NCI-H2227 treated with DMSO at 0.1 percent for 48 hours (cell line): ENCODE measurements around the gene OLFML3.
A peak's percentile ranks its signal among the peaks of the same experiment; 100 is the strongest.

ENCODE experiments used
- DNase-seq: peaks from one replicate; lab custom pipeline; 2025; lab: John Stamatoyannopoulos, UW

OLFML3 gene

DNA sequence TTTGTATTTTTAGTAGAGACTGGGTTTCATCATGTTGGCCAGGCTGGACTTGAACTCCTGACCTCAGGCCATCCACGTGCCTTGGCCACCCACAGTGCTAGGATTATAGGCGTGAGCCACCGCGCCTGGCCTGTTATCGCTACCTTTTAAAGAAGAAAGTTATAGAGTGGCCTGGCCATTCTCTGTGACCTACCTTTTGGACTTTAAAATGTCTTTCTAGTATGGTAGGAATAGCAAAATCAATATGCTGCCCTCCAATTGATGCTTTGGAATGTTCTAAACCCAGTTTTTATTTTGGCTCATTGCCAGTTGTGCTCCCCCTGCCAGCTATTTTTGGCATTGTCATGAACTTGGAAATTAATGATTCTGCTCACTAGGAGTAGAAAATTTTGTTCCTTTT lies 30.3 kb upstream of the OLFML3 start:
- peak; percentile 11 for DNase-seq

DNA sequence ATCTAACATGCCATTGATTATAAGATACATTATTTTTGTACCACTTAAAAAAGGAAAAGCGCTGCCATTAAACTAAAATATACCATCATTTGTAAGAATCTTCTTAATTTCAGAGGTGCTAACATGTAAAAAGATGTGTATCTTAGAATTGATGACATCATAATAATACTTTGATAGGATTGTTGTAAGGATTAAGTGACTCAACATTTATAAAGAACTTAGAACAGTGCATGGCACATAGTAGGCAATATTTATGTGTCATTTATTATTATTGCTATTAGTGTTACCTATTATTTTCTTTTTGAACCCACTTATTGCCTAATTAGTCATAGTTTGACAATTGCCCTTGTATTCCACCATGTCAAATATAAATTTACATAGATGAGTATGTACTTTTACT lies 28.4 kb upstream of the OLFML3 start:
- no peak for DNase-seq

DNA sequence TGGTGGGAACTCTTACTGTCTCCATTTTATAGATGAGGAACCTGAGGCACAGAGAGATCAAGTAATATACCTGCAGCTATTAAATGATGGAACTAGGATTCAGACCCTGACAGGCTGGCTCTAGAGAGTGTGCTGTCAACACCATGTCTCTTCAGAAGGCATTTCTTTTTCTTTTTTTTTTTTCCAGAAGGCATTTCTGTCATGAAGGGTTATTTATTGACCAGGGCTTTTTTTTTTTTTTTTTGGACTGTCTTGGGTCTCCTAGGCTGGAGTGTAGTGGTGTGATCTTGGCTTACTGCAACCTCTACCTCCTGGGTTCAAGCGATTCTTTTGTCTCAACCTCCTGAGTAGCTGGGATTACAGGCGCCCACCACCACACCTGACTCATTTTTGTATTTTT lies 27.6 kb upstream of the OLFML3 start:
- no peak for DNase-seq

DNA sequence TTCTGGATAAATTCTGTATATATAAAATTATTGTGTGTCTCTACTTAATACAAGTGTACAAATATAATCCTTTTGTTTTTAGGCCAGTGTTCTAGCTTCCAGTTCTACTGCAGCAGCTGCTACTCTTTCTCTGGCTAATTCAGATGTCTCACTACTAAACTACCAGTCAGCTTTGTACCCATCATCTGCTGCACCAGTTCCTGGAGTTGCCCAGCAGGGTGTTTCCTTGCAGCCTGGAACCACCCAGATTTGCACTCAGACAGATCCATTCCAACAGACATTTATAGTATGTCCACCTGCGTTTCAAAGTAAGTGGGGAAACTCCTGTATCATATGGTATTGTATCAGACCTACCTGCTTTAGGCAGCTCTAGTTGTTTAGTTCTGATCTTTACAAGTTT lies 21.3 kb upstream of the OLFML3 start:
- DNase-seq, result no peak

DNA sequence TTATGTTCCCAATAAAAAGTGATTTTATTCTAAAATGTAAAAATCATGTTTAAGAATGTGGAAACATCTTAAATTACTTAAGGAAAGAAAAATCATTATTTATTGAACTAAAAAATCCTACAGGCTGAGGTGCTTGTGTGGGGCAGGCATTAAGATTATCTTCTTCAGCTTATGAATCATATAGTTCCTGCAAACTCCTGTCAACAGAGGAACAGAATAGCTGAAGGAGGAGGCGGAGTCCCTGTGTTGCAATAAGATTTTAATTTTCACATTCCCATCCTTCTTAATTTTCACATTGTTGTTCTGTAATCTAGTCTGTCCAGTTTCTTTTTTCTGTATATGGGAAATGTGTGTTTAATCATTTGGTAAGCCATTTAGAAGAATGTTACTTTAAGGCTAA lies 20.6 kb upstream of the OLFML3 start:
- DNase-seq, result no peak

DNA sequence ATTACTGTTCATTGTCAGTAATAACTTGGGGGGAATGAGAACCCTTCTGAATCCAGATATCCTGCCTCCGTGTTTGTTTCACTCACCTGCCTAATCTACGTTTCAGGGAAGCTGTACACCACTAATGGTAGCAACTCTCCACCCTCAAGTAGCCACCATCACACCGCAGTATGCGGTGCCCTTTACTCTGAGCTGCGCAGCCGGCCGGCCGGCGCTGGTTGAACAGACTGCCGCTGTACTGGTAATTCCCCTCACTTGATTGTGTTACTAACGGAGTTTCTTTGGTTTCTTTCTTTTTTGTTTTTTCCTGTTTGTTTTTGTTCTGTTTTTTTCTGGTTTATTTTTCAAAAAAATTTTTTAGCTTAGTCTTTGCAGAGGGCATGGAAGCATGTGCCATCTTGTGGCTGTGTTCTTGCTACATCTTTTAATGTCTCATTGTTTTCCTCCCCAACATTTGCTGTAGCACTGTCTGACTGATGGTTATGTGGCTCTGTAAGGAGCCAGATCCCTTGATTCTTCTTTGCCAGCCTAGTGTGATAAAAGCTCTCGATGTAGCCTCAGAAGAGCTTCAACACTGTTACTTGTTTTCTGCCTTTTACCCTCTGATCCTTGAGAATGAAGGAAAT lies 15.9 kb upstream of the OLFML3 start:
- DNase-seq, result no peak

DNA sequence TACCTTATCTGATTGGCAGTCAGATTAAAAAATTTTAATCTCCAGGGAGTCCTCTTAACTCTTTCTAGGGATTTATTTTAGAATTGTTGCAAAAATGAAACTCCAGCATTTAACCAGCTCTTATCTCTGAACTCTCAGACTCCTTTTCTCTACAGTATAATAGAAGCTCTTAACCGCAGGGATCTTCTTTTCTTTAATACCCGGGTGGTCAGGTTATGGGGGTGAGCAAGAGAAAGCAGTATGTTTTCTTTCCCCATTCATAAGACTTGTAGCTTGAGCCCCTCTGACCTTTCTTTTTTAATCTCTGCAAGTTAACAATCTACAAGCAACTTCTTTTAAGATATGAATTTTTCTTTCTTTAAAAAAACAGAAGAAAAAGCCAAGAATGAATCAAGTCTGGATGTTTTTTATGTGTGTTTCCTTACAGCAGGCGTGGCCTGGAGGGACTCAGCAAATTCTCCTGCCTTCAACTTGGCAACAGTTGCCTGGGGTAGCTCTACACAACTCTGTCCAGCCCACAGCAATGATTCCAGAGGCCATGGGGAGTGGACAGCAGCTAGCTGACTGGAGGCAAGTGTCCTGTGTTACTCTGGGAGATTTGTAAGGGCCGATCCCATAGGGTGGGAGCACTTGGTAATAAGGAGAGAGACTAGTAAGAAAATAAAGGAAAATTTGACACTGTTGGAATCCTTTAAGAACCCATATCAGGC lies 13.4 kb upstream of the OLFML3 start:
- no peak for DNase-seq

DNA sequence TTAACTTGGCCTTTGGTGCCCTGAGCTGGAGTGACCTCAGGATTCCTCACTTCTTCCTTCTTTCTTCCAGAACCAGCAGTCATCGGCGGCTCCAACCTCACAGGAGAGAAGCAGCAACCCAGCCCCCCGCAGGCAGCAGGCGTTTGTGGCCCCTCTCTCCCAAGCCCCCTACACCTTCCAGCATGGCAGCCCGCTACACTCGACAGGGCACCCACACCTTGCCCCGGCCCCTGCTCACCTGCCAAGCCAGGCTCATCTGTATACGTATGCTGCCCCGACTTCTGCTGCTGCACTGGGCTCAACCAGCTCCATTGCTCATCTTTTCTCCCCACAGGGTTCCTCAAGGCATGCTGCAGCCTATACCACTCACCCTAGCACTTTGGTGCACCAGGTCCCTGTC lies 6.3 kb upstream of the OLFML3 start:
- no peak for DNase-seq

DNA sequence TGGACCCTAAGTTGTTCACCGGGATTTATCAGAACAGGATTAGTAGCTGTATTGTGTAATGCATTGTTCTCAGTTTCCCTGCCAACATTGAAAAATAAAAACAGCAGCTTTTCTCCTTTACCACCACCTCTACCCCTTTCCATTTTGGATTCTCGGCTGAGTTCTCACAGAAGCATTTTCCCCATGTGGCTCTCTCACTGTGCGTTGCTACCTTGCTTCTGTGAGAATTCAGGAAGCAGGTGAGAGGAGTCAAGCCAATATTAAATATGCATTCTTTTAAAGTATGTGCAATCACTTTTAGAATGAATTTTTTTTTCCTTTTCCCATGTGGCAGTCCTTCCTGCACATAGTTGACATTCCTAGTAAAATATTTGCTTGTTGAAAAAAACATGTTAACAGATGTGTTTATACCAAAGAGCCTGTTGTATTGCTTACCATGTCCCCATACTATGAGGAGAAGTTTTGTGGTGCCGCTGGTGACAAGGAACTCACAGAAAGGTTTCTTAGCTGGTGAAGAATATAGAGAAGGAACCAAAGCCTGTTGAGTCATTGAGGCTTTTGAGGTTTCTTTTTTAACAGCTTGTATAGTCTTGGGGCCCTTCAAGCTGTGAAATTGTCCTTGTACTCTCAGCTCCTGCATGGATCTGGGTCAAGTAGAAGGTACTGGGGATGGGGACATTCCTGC lies 3.9 kb upstream of the OLFML3 start:
- no peak for DNase-seq

DNA sequence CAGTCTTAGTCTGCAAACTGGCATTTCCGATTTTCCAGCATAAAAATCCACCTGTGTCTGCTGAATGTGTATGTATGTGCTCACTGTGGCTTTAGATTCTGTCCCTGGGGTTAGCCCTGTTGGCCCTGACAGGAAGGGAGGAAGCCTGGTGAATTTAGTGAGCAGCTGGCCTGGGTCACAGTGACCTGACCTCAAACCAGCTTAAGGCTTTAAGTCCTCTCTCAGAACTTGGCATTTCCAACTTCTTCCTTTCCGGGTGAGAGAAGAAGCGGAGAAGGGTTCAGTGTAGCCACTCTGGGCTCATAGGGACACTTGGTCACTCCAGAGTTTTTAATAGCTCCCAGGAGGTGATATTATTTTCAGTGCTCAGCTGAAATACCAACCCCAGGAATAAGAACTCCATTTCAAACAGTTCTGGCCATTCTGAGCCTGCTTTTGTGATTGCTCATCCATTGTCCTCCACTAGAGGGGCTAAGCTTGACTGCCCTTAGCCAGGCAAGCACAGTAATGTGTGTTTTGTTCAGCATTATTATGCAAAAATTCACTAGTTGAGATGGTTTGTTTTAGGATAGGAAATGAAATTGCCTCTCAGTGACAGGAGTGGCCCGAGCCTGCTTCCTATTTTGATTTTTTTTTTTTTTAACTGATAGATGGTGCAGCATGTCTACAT lies 2.5 kb upstream of the OLFML3 start:
- DNase-seq, result no peak

DNA sequence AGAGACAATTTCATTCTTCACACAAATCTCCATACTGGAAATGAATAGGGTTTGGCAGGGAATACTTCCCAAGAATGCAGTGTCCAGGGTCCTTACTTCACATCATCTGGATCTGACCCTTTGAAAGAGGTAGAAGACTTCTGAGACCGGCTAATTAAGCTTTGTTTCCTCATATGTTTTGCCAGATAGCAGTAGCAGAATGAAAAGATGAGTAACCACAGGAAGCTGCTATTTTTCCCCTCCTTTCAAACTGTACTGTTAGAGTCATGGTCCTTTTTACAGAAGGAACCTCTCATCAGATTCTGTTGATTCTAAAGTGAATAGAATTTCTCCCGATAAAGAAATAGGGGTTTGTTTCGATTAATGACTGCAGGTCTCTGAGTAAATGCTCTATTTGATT lies 1.4 kb upstream of the OLFML3 start:
- DNase-seq, result no peak

DNA sequence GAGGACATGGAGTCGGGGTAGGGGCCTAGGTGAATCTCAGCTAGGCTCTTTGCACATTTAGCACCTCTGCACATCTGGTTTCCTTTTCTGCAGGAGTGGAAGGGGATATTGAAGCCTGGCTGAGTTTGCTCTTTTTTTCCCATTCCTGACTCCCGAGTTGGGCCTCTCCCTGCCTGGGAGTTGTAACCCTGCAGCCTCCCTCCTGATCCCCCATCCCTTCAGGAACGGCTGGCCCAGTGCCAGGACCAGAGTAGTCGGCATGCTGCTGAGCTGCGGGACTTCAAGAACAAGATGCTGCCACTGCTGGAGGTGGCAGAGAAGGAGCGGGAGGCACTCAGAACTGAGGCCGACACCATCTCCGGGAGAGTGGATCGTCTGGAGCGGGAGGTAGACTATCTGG lies 836 bp downstream of the OLFML3 start:
- DNase-seq, result no peak

DNA sequence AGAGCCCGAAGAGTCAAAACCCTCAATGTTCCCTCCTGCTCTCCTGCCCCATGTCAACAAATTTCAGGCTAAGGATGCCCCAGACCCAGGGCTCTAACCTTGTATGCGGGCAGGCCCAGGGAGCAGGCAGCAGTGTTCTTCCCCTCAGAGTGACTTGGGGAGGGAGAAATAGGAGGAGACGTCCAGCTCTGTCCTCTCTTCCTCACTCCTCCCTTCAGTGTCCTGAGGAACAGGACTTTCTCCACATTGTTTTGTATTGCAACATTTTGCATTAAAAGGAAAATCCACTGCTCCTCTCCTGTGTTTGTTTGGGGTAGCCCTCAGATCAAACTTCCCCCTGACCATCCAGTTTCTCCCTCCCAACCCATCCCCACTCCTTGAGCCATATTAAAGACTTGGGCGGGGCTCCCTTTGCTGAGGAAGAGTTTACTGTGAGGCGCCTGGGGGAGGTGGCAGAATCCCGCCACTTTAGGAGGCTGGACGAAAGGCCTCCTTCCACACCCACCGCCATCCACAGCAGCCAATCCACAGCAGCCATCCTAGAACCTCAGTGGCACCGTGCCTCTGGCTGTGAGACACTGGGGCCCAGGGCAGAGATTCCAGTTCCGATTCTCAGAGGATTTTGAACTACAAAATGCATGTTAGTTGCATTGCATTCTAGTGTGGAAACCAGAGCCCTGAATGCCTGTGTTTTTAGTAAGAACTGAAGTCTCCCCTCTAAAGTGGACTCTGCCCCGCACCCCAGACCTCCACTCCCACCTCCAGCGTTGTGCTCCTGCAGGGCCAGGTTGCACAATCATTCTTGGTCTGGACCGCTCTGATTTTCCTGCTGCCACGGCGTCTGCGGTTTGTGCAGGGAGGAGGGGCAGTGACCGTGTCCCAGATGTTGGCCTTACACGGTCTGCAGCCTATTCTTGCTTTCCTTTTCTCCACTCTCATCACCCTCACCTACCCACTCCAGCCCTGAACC lies 3.0 kb downstream of the OLFML3 start:
- DNase-seq, result no peak

DNA sequence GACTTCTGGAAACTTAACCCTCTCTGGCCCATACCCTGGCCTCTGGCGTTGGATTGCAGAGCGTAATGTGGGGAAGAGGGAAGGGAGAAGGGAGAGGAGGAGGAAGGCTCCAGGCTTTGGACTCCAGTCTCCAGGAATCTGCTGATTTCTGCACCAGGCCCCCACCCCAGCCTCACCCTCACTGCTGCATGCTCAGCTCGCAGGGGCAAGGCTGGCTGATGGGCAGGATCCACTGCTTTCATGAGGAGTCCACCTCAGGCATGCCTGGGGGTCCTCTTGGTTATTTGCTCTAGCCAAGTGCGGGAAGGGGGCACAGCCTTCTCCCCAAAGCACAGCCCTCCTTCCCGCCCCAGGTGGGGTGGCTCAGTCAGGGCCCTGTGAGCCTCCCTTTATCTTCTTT lies 3.7 kb downstream of the OLFML3 start:
- no peak for DNase-seq

DNA sequence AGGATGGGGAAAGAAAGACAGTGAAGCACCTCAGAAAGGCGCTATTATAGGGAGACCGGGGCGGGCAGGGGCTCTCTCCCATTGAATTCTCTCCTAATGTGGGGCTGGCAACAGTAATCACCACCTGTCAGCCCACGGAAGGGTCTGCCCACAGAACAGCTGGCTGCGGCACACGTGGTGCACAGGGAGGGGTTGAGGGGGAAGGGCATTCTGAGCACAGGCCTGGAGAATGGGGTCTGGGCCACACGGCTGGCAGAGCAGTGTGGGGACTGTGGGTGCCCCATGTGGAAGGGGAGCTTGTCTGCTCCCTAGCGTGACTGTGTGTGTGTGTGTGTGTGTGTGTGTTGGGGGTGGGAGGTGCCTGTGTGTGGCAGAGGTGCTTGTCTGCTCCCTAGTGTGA lies 4.1 kb downstream of the OLFML3 start:
- no peak for DNase-seq

DNA sequence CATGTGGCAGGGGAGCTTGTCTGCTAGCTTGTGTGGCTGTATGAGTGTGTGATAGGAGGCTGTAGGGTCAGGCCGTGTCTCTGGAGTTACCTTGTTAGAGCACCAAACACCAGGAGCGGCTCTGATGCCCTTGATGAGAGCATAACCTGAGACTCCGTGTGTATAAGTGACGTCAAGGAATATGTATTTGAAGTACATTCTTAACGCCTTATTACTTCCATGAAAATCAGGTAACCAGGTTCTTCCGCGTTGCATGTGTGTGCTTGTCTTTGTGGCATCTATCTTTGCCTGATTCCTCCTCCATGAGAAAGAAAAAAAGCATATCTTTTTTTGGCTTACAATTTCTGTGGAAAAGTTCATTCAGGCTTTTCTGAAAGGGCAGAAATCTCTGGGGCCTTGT lies 4.6 kb downstream of the OLFML3 start:
- no peak for DNase-seq

DNA sequence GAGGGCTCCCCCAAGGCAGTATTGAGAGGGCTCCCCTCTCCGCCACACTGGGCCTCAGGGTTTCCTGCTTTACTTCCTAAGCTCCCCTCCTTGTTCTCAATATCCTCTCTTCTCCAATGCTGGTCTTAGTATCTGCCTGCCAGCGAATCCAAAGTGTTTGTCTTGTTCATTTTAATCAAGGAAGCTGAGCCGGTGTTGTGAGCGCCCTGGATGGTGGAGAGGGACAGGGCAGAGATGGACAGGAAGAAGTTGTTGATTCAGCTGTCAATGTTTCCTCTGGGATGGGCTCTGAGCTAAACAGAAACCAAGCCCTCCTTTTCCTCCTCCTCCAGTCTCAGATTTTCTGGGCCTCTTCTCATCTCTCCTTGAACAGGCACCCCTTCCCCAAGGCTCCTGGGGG lies 5.4 kb downstream of the OLFML3 start:
- DNase-seq, result no peak

DNA sequence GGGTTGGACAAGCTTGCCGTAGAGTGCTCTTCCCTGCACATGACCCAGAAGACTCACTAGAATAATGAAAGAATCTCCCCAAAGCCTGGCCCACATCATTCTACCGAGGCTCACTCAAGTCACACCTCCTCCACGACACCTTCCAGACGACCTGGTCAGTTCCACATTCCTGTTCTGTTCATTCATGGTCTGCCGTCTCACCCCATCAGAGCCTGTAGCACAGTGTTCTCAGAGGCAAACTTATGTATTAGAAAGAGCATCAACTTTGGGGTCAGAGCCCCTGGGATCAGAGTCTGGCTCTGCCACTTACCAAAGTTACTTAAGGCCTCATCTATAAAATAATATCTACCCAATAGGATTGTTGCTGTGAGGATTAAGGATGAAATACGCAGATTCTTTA lies 7.5 kb downstream of the OLFML3 start:
- DNase-seq, result no peak

DNA sequence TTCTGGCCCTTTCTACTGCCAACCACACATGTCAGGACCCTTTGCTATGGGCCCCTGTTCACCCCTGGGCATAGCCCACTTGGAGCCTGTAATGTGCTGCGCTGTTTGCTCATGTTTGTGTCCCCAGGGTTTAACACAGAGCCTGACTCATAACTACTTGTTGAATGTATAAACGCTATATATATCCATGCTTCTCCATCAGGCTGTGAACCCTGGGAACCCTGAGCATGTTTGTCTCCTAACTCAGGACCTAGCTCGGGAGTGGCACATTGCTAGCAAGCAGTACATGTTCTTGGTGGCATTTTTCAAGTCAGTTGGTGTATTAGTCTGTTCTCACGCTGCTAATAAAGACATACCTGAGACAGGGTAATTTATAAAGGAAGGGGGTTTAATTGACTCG lies 8.0 kb downstream of the OLFML3 start:
- DNase-seq, result no peak

DNA sequence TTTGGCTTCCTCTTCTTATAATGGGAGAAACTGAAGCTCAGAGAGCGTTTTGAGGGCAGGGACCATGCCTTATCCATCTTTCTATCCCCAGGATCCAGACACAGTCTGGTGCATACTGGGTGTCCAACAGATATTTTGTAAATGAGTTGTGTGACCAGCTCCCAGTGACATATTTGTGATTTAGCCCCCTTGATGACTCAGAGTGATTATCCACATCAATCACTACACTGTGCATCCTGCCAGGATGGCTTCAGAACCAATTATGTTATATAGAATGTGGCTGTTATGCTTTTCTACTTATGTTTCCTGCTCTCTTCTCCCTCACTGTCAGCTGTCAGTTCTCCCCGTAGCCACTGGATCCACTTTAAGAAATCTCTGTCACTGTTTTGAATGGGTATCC lies 11.3 kb downstream of the OLFML3 start:
- no peak for DNase-seq

DNA sequence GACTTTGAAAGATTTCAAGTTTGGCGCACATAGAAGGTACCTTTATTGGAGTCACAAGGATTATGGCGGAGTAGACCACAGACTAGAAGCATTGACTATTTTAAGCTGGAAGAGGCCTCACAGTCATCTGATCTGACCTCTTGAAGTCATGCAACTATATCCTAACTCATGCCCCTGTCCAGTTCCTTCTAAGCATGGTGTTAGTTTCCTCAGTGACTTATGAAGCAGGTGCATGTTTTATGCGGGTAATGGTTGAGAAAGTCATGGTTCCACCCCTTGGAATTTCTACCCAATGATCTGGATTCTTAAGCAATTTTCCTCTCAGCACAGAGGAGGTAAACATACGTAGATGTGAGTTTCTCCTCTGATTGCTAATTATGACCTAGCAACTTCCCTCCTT lies 11.7 kb downstream of the OLFML3 start:
- DNase-seq, result no peak

DNA sequence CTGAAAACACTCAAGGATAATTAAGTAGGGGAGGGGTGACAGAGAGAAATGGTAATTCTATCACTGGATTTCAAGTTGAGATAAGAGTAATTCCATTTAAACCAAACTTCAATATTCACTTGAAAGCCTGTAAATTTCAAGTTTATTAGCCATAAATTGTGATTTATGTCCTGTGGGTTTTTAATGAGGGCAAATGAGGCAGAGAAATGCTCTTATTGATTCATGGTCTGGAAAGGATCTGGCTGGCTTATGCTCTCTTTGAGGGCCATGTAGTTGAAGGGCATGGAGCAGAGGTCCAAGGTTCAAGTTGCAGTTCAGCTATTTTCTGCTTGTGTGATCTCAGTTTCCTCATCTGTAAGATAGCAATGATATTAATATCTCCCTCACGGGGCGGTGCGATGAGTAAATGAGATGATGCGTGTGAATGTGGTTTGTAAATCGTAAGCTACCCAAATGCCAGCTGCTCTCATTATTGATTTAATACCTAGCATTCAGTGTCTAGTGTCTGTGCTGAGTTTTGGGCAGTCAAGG lies 12.3 kb downstream of the OLFML3 start:
- no peak for DNase-seq
